Nephron (organoid): ENCODE results near the gene FOXN3.
"Not testable (repeated sequence)": the region's sequence is repeated elsewhere in the genome, so short reads cannot be mapped to it uniquely, and the experiment has no call there.

Source experiments
- H3K27ac Mint-ChIP-seq, 3 experiments: 2 replicates each; pipeline ENCODE4 v1.8.0; 2020; ENCODE audit warnings: mixed read lengths in 3 of 3, mild to moderate bottlenecking in 2 of 3, moderate library complexity in 1 of 3
- H3K27me3 Mint-ChIP-seq: 2 replicates; pipeline ENCODE4 v1.8.0; 2021; ENCODE audit warnings: low read depth, mild to moderate bottlenecking, moderate library complexity, mixed read lengths
- H3K36me3 Mint-ChIP-seq: 2 replicates; pipeline ENCODE4 v1.8.0; 2020; ENCODE audit warnings: low read depth, mixed read lengths
- H3K4me1 Mint-ChIP-seq: 2 replicates; pipeline ENCODE4 v1.8.0; 2020; ENCODE audit warnings: mixed read lengths
- H3K4me3 Mint-ChIP-seq, 3 experiments: 2 replicates each; pipeline ENCODE4 v1.8.0; 2020; ENCODE audit warnings: mild to moderate bottlenecking in 3 of 3, mixed read lengths in 3 of 3, moderate library complexity in 2 of 3
- H3K9me3 Mint-ChIP-seq: 2 replicates; pipeline ENCODE4 v1.8.0; 2020; ENCODE audit warnings: mixed read lengths
- TF ChIP-seq, protein P1 (sequence below), 3 experiments: fragments of 200-600 bp; sonication (generic); IDR thresholded peaks; one replicate each; pipeline ENCODE4 v1.5.0; 2021; ENCODE audit warnings: antibody characterized with exemption in 3 of 3; ENCODE audit not compliant: unreplicated experiment in 3 of 3

FOXN3 gene

DNA sequence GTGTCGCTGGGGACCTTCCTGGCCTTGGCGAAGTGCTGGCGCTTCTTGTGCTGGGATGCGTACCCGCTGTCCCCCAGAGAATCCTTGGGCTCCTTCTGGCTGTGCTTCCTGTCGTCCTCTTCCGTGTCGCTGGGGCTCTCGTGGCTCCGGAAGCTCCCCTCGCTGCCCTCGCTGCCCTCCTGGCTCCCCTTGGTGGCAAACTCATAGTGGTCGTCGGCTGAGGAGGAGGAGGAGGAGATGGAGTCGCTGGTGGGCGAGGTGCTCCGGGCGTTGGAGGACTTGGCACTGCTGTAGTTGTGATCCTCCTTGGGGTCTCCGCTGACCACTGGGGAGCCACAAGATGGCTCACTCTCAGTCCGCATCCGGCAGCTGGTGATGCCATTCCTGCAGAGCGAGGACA is 254.4 kb downstream of the FOXN3 start:
- TF ChIP-seq, protein P1, sequence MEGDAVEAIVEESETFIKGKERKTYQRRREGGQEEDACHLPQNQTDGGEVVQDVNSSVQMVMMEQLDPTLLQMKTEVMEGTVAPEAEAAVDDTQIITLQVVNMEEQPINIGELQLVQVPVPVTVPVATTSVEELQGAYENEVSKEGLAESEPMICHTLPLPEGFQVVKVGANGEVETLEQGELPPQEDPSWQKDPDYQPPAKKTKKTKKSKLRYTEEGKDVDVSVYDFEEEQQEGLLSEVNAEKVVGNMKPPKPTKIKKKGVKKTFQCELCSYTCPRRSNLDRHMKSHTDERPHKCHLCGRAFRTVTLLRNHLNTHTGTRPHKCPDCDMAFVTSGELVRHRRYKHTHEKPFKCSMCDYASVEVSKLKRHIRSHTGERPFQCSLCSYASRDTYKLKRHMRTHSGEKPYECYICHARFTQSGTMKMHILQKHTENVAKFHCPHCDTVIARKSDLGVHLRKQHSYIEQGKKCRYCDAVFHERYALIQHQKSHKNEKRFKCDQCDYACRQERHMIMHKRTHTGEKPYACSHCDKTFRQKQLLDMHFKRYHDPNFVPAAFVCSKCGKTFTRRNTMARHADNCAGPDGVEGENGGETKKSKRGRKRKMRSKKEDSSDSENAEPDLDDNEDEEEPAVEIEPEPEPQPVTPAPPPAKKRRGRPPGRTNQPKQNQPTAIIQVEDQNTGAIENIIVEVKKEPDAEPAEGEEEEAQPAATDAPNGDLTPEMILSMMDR (IDR thresholded peaks at IDR 0.05; ENCODE audit: unreplicated experiment in 3 of 3): no peak
- peaks cover 46% of the 10 kb centered on the region for H3K36me3 Mint-ChIP-seq
- H3K4me3 Mint-ChIP-seq: no peak overlapping the region
- H3K4me1 Mint-ChIP-seq: peaks cover 23% of the 10 kb centered on the region
- no peaks in the 10 kb centered on the region for H3K27me3 Mint-ChIP-seq
- no peaks in the 10 kb centered on the region for H3K9me3 Mint-ChIP-seq
- no peak overlapping the region for H3K27ac Mint-ChIP-seq

DNA sequence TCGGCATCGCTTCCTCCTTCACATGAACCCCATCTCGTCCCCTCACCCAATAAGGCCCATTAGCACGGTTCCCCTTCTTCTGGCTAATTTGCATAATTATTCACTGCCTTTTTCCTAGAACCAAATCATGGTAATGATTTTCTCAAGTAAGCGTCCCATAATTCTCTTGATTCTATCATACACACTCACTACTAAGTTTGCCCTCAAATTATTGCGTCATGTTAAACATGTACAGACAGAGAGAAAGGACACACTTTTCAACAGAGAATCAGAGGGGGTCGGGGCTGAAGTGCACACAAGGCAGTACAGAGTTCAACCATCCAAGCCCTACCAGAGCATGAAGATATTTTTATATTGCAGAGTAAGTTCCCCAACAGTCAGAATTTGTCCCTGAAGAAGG is 256.6 kb downstream of the FOXN3 start:
- H3K27me3 Mint-ChIP-seq: no peaks in the 10 kb centered on the region
- H3K36me3 Mint-ChIP-seq: peaks cover 45% of the 10 kb centered on the region
- H3K27ac Mint-ChIP-seq: no peak overlapping the region
- TF ChIP-seq, protein P1 (IDR thresholded peaks at IDR 0.05; ENCODE audit: unreplicated experiment in 3 of 3): no peak
- no peak overlapping the region for H3K4me3 Mint-ChIP-seq
- H3K9me3 Mint-ChIP-seq: no peaks in the 10 kb centered on the region
- H3K4me1 Mint-ChIP-seq: peaks cover 6% of the 10 kb centered on the region

DNA sequence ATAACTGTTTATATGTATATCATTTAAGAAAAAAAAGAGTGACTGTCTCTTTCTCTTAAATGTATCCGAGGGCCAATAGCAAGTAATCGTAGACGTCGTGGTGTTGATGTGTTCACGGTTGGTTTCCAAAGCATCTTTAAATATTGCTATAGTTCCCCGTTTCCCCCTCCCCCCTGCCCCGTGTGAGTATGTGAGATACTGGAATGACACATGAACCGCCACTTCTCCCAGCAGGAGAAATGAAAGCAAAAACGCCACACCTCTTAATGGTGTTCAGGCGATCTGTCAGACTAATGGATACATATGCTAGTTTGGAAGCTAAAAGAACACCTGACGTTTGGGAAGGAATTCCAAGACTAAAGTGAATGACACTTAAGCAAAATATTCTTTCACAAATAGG is 258.3 kb downstream of the FOXN3 start:
- no peaks in the 10 kb centered on the region for H3K9me3 Mint-ChIP-seq

DNA sequence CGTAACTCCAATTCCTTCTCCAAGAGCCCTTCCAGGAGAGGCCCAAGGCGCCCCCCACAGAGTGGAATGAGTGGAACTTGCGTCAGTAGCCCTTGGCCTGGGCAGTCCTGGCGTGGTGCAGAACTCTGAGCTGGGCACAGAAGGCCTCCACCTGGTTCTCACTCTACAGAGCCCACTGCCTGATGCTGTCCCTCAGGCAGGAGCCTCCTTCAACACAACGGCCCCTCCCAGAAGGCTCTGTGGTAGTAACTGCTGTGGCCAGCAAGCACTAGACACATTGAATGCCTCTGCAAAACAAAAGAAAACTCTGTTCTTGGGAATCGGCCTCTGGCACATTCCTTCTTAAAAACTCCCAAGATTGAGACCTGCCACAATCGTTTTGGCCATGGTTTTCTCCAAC is 258.9 kb downstream of the FOXN3 start:
- H3K27me3 Mint-ChIP-seq, H3K4me3 Mint-ChIP-seq, H3K9me3 Mint-ChIP-seq, H3K27ac Mint-ChIP-seq, H3K4me1 Mint-ChIP-seq: not testable (repeated sequence)
- peaks cover 57% of the 10 kb centered on the region for H3K36me3 Mint-ChIP-seq

More for the DNA sequence above, 258.3 kb downstream of the FOXN3 start:
- no peak overlapping the region for H3K27ac Mint-ChIP-seq
- H3K27me3 Mint-ChIP-seq: no peaks in the 10 kb centered on the region
- H3K4me3 Mint-ChIP-seq: no peak overlapping the region
- TF ChIP-seq, protein P1 (IDR thresholded peaks at IDR 0.05; ENCODE audit: unreplicated experiment in 3 of 3): no peak
- H3K36me3 Mint-ChIP-seq: peaks cover 55% of the 10 kb centered on the region
- no peaks in the 10 kb centered on the region for H3K4me1 Mint-ChIP-seq

DNA sequence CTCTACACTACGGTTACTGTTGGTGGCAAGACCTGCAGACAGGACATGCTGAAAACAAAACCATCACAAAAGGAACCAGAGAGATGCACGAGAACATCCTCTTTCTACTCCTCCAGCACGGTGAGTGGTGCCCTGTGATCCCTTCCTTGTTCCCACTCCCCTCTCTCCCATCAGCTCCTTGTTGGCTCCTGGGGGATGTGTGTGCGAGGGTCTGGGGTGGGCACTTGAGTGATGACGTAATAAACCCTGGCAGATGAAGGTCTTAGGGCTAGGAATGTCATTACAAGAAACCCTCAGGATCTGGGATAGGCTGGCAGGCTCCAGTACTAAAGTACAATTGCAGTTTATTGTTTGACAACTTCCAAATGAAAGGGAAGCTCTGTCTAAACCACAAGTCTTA is 261.5 kb downstream of the FOXN3 start:
- TF ChIP-seq, protein P1 (IDR thresholded peaks at IDR 0.05; ENCODE audit: unreplicated experiment in 3 of 3): no peak
- Mint-ChIP-seq H3K27ac (no peak overlapping the region), H3K36me3 (peaks cover 39% of the 10 kb centered on the region), H3K4me3 (no peak overlapping the region), H3K9me3 (peaks cover 2% of the 10 kb centered on the region), H3K27me3 (no peaks in the 10 kb centered on the region), H3K4me1 (no peaks in the 10 kb centered on the region)

DNA sequence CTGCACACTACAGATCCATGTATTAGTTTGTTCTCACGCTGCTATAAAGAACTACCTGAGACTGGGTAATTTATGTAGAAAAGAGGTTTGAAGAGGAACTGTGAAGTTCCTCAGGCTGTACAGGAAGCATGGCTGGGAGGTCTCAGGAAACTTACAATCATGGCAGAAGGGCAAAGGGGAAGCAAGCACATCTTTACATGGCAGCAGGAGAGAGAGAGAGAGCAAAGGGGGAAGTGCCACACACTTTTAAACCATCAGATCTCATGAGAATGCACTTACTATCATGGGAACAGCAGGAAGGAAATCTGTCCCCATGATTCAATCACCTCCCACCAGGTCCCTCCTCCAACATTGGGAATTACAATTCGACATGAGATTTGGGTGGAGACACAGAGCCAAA is 265.3 kb downstream of the FOXN3 start:
- H3K9me3 Mint-ChIP-seq, H3K4me1 Mint-ChIP-seq, H3K4me3 Mint-ChIP-seq, H3K27me3 Mint-ChIP-seq, H3K27ac Mint-ChIP-seq: not testable (repeated sequence)
- H3K36me3 Mint-ChIP-seq: peaks cover 18% of the 10 kb centered on the region

DNA sequence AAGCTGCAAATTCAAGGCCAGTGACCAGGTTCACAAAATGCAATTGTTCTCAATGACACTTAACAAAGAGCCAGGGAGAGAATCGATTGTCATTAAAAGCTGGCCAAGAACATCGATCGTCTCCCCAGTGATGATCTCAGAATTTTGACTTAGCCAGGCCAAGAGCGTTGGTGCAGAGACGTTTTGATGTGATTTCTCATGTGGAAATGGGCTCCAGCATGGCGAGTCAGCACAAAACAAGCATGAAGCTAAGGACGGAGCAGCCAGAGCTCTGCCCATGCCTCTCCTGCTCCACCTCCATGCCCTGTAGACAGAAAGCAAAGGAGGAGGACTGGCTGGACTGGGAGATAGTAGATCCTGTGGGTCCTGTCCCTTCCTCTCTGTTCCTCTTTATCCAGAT is 270.8 kb downstream of the FOXN3 start:
- Mint-ChIP-seq H3K36me3 (no peaks in the 10 kb centered on the region), H3K27me3 (peaks cover 8% of the 10 kb centered on the region), H3K9me3 (no peaks in the 10 kb centered on the region), H3K4me3 (no peak overlapping the region), H3K27ac (no peak overlapping the region), H3K4me1 (no peaks in the 10 kb centered on the region)
- TF ChIP-seq, protein P1 (IDR thresholded peaks at IDR 0.05; ENCODE audit: unreplicated experiment in 3 of 3): no peak
